HG03442 (cell line): ENCODE data around the gene CTSZ.
A peak's percentile ranks its signal among the peaks of the same experiment; 100 is the strongest.

ENCODE experiments used
- ATAC-seq: cut with Tn5 transposase; IDR thresholded peaks from one replicate; pipeline ENCODE4 v1.9.1; 2021; ENCODE audit warnings: mild to moderate bottlenecking, moderate library complexity; ENCODE audit not compliant: unreplicated experiment

CTSZ gene

GRCh38 chr20:59032023-59032712 is 25.1 kb upstream of the CTSZ start, which contains the start of gene ATP5F1E:
ATP5F1E (minus strand) TSS chr20:59032335; CDS start chr20:59032251, 84 bp downstream.
- ATAC-seq: peak; percentile 86

GRCh38 chr20:59031564-59032022 is 24.5 kb upstream of the CTSZ start:
- no peak for ATAC-seq

GRCh38 chr20:59030911-59031563 is 24.0 kb upstream of the CTSZ start:
- ATAC-seq: no peak

GRCh38 chr20:59028812-59029211 is 21.8 kb upstream of the CTSZ start:
- no peak for ATAC-seq

- no peak for ATAC-seq
Observed at GRCh38 chr20:59027741-59028320, 20.8 kb upstream of the CTSZ start.

GRCh38 chr20:59026904-59027740 is 20.1 kb upstream of the CTSZ start:
- no peak for ATAC-seq

GRCh38 chr20:59025511-59025910 is 18.5 kb upstream of the CTSZ start:
- no peak for ATAC-seq

- no peak for ATAC-seq
Observed at GRCh38 chr20:59025086-59025485, 18.0 kb upstream of the CTSZ start.

GRCh38 chr20:59024111-59024530 is 17.1 kb upstream of the CTSZ start:
- no peak for ATAC-seq

- no peak for ATAC-seq
Observed at GRCh38 chr20:59023616-59024015, 16.6 kb upstream of the CTSZ start.

- ATAC-seq: no peak
Observed at GRCh38 chr20:59022754-59023153, 15.7 kb upstream of the CTSZ start.

GRCh38 chr20:59020938-59021551 is 14.0 kb upstream of the CTSZ start:
- ATAC-seq: no peak

- ATAC-seq: no peak
Observed at GRCh38 chr20:59019217-59019616, 12.2 kb upstream of the CTSZ start, which contains the start of gene TUBB1. TUBB1 (plus strand) TSS chr20:59019429; CDS start chr20:59019523, 94 bp downstream.

GRCh38 chr20:59018817-59019216 is 11.8 kb upstream of the CTSZ start:
- ATAC-seq: no peak

- no peak for ATAC-seq
Observed at GRCh38 chr20:59017493-59018231, 10.6 kb upstream of the CTSZ start.

- no peak for ATAC-seq
Observed at GRCh38 chr20:59016795-59017492, 9.9 kb upstream of the CTSZ start.

- no peak for ATAC-seq
Observed at GRCh38 chr20:59015812-59016711, 9.0 kb upstream of the CTSZ start.

GRCh38 chr20:59015411-59015810 is 8.4 kb upstream of the CTSZ start:
- ATAC-seq: no peak
